HCT116 (cell line): Measurements from ENCODE around the gene TBATA. TPM values are rescaled to one million over a fixed set of nuclear protein-coding genes. Genes with fewer than 3 reads are reported as not detected.

ENCODE experiments used
- ATAC-seq: fragments of 200-7000 bp; cut with Tn5 transposase; 2 replicates; pipeline ENCODE4 v1.9.1; 2020; ENCODE audit warnings: mild to moderate bottlenecking, moderate library complexity
- BruUV-seq: library from RNA; stranded (reverse); fragments of 400-500 nt; replicated peaks from 2 replicates; lab custom pipeline; 2021; lab: Mats Ljungman, UMichigan
- CTCF ChIA-PET: fragments of 300-600 bp; sonication (Branson Sonifier 250); formaldehyde crosslinking; loops from one replicate; lab custom pipeline; 2021; ENCODE audit warnings: antibody characterized with exemption; lab: Charles Lee
- POLR2A ChIA-PET: fragments of 300-600, 350-600 bp; sonication (Branson Sonifier 250); formaldehyde crosslinking; loops from one replicate; lab custom pipeline; 2021; ENCODE audit warnings: antibody characterized with exemption; lab: Charles Lee
- RAD21 ChIA-PET, 2 experiments: fragments of 300-600 bp; sonication (Branson Sonifier 250); formaldehyde crosslinking; loops; one replicate each; lab custom pipeline; 2023; ENCODE audit warnings: low total read pairs in 2 of 2; ENCODE audit not compliant: uncharacterized antibody in 2 of 2, unreplicated experiment in 2 of 2, low non-redundant PET in 1 of 2; lab: Charles Lee
- DNase-seq: peaks from one replicate; pipeline ENCODE4 v3.0.0-alpha.2; 2010; ENCODE audit warnings: low read depth, low spot score
- H2AFZ ChIP-seq: fragments of 200-600 bp; shearing (Covaris generic), sonication (generic); 2 replicates; pipeline ENCODE4 v1.6.1; 2017; ENCODE audit warnings: low read depth, mixed run types, mixed read lengths, antibody characterized with exemption, low read length; ENCODE audit not compliant: poor library complexity, severe bottlenecking
- H3K27ac ChIP-seq: 2 replicates; pipeline ENCODE4 v1.5.1; 2012; ENCODE audit warnings: low read depth, low read length
- H3K27me3 ChIP-seq: fragments of 200-600 bp; sonication (generic); 2 replicates; pipeline ENCODE4 v1.6.1; 2016; ENCODE audit warnings: mixed run types, low read length, mixed read lengths; ENCODE audit not compliant: insufficient read depth
- H3K36me3 ChIP-seq, 2 experiments: fragments of 200-500 bp in 1 of 2; fragments of 200-600 bp in 1 of 2; sonication (Bioruptor generic) in 1 of 2; sonication (generic) in 1 of 2; 2 replicates each; pipeline versions ENCODE4 v1.5.1 to v1.6.1; 2014 to 2016; ENCODE audit warnings: low read length in 2 of 2, inconsistent platforms in 1 of 2, mixed read lengths in 1 of 2, mixed run types in 1 of 2; ENCODE audit not compliant: insufficient read depth in 2 of 2, control insufficient read depth in 1 of 2
- H3K4me1 ChIP-seq, 2 experiments: fragments of 200-600 bp in 1 of 2; sonication (generic) in 1 of 2; 2 replicates each; pipeline versions ENCODE4 v1.5.1 to v1.6.1; 2012 to 2017; ENCODE audit warnings: low read length in 2 of 2, inconsistent platforms in 1 of 2, mild to moderate bottlenecking in 1 of 2, mixed read lengths in 1 of 2, mixed run types in 1 of 2, moderate library complexity in 1 of 2; ENCODE audit not compliant: insufficient read depth in 2 of 2, control insufficient read depth in 1 of 2
- H3K4me2 ChIP-seq: fragments of 200-600 bp; sonication (generic); 2 replicates; pipeline ENCODE4 v1.6.1; 2017; ENCODE audit warnings: mixed run types, low read length, mixed read lengths
- H3K4me3 ChIP-seq, 2 experiments: fragments of 200-600 bp in 1 of 2; sonication (generic) in 1 of 2; replicated peaks in 1 of 2; 2 replicates each; pipeline ENCODE4 v1.5.1; 2011 to 2016; ENCODE audit warnings: low read length in 2 of 2, control low read depth in 1 of 2, low read depth in 1 of 2, mild to moderate bottlenecking in 1 of 2, mixed read lengths in 1 of 2, mixed run types in 1 of 2
- H3K79me2 ChIP-seq: fragments of 200-600 bp; sonication (generic); 2 replicates; pipeline ENCODE4 v1.6.1; 2017; ENCODE audit warnings: mild to moderate bottlenecking, mixed run types, low read length, moderate library complexity, mixed read lengths; ENCODE audit not compliant: insufficient read depth
- H3K9ac ChIP-seq: fragments of 200-600 bp; sonication (generic); 2 replicates; pipeline ENCODE4 v1.6.1; 2016; ENCODE audit warnings: low read length, mixed read lengths
- H3K9me2 ChIP-seq: fragments of 200-600 bp; sonication (generic), shearing (Covaris generic); 2 replicates; pipeline ENCODE4 v1.6.1; 2017; ENCODE audit warnings: mixed run types, mild to moderate bottlenecking, moderate library complexity; ENCODE audit not compliant: insufficient read depth
- H3K9me3 ChIP-seq, 2 experiments: fragments of 200-500 bp in 1 of 2; fragments of 200-600 bp in 1 of 2; sonication (Bioruptor generic) in 1 of 2; sonication (generic) in 1 of 2; 2 replicates each; pipeline ENCODE4 v1.6.1; 2014 to 2017; ENCODE audit warnings: low read length in 2 of 2, mixed read lengths in 2 of 2, inconsistent platforms in 1 of 2, low read depth in 1 of 2, mild to moderate bottlenecking in 1 of 2, mixed run types in 1 of 2, moderate library complexity in 1 of 2; ENCODE audit not compliant: control insufficient read depth in 1 of 2, insufficient read depth in 1 of 2
- H4K20me1 ChIP-seq: fragments of 200-600 bp; sonication (generic), shearing (Covaris generic); 2 replicates; pipeline ENCODE4 v1.6.1; 2017; ENCODE audit warnings: mixed run types, mild to moderate bottlenecking, moderate library complexity; ENCODE audit not compliant: insufficient read depth
- CBX3 ChIP-seq: IDR thresholded peaks from 2 replicates; pipeline ENCODE4 v1.6.1; 2012; ENCODE audit warnings: low read depth
- CEBPB ChIP-seq: IDR thresholded peaks from 2 replicates; pipeline ENCODE4 v1.6.1; 2012; ENCODE audit warnings: low read depth
- CTCF ChIP-seq, 3 experiments: fragments of 200-600 bp in 1 of 3; sonication (generic) in 1 of 3; IDR thresholded peaks in 2 of 3; conservative IDR thresholded peaks in 1 of 3; 2 replicates each; pipeline ENCODE4 v1.5.1; 2012 to 2017; ENCODE audit warnings: low read depth in 2 of 3, low read length in 2 of 3, antibody characterized with exemption in 1 of 3, borderline replicate concordance in 1 of 3, control low read depth in 1 of 3, mild to moderate bottlenecking in 1 of 3, mixed read lengths in 1 of 3, mixed run types in 1 of 3, moderate library complexity in 1 of 3; ENCODE audit not compliant: insufficient read depth in 1 of 3
- EGR1 ChIP-seq: IDR thresholded peaks from 2 replicates; pipeline ENCODE4 v1.6.1; 2012; ENCODE audit warnings: low read depth
- ELF1 ChIP-seq: IDR thresholded peaks from 2 replicates; pipeline ENCODE4 v1.6.1; 2012; ENCODE audit warnings: low read depth, borderline replicate concordance
- EZH2phosphoT487 ChIP-seq: fragments of 200-600 bp; IDR thresholded peaks from 2 replicates; pipeline ENCODE4 v1.6.1; 2018; ENCODE audit warnings: antibody characterized with exemption, borderline replicate concordance
- JUND ChIP-seq: IDR thresholded peaks from 2 replicates; pipeline ENCODE4 v1.6.1; 2012
- POLR2A ChIP-seq: IDR thresholded peaks from 2 replicates; pipeline ENCODE4 v1.7.0; 2011; ENCODE audit warnings: borderline replicate concordance; ENCODE audit not compliant: insufficient read depth, insufficient read length; ENCODE audit errors: extremely low read depth
- POLR2AphosphoS5 ChIP-seq: IDR thresholded peaks from 2 replicates; pipeline ENCODE4 v1.6.1; 2011; ENCODE audit warnings: mild to moderate bottlenecking, low read depth, low read length, moderate library complexity
- RAD21 ChIP-seq: IDR thresholded peaks from 2 replicates; pipeline ENCODE4 v1.6.1; 2012; ENCODE audit warnings: low read depth, mild to moderate bottlenecking
- REST ChIP-seq: IDR thresholded peaks from 2 replicates; pipeline ENCODE4 v1.6.1; 2012; ENCODE audit warnings: low read depth
- SIN3A ChIP-seq: IDR thresholded peaks from 2 replicates; pipeline ENCODE4 v1.6.1; 2012; ENCODE audit warnings: low read depth
- SP1 ChIP-seq: IDR thresholded peaks from 2 replicates; pipeline ENCODE4 v1.6.1; 2012; ENCODE audit warnings: low read depth
- SRF ChIP-seq: IDR thresholded peaks from 2 replicates; pipeline ENCODE4 v1.6.1; 2012; ENCODE audit warnings: low read depth
- TCF7L2 ChIP-seq: IDR thresholded peaks from 2 replicates; pipeline ENCODE4 v1.7.0; 2011; ENCODE audit warnings: borderline replicate concordance, inconsistent platforms; ENCODE audit not compliant: insufficient read depth, insufficient read length; ENCODE audit errors: extremely low read depth
- YY1 ChIP-seq: IDR thresholded peaks from 2 replicates; pipeline ENCODE4 v1.6.1; 2011; ENCODE audit warnings: low read length, low read depth, moderate library complexity, mild to moderate bottlenecking; ENCODE audit not compliant: insufficient replicate concordance; ENCODE audit errors: extremely low read depth
- ZBTB33 ChIP-seq: IDR thresholded peaks from 2 replicates; pipeline ENCODE4 v1.6.1; 2011; ENCODE audit warnings: mild to moderate bottlenecking, low read length, moderate library complexity; ENCODE audit not compliant: insufficient replicate concordance; ENCODE audit errors: extremely low read depth
- ZFX ChIP-seq: fragments of 450-650 bp; IDR thresholded peaks from 2 replicates; pipeline ENCODE4 v1.6.1; 2017
- intact Hi-C: fragments of 100-400 bp; cut with micrococcal nuclease; formaldehyde crosslinking; loops from 2 replicates; pipeline ENCODE4 v1.10.0; 2022
- total RNA-seq: library from RNA; stranded (reverse); gene quantifications from one replicate; pipeline ENCODE4 v1.2.1, GENCODE V29; 2021; ENCODE audit not compliant: unreplicated experiment
- TF ChIP-seq, protein P1 (sequence below): IDR thresholded peaks from 2 replicates; pipeline ENCODE4 v1.6.1; 2012
- TF ChIP-seq, protein P2 (sequence below): IDR thresholded peaks from 2 replicates; pipeline ENCODE4 v1.6.1; 2012

The TBATA gene
- total RNA-seq, 1 experiment from 2014 or later: not detected

GRCh38 chr10:70757856-70758255 lies 27.3 kb downstream of the TBATA start:
- no peak overlapping the region for H3K27ac ChIP-seq
- no peak for TF ChIP-seq SIN3A
- TF ChIP-seq CEBPB: no peak
- TF ChIP-seq RAD21: no peak
- no peak for TF ChIP-seq ZFX
- no peak for TF ChIP-seq ELF1
- TF ChIP-seq POLR2AphosphoS5: no peak
- TF ChIP-seq, protein P1, sequence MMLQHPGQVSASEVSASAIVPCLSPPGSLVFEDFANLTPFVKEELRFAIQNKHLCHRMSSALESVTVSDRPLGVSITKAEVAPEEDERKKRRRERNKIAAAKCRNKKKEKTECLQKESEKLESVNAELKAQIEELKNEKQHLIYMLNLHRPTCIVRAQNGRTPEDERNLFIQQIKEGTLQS: no peak
- no peak for TF ChIP-seq YY1
- TF ChIP-seq SP1: no peak
- no peak for TF ChIP-seq TCF7L2
- TF ChIP-seq SRF: no peak
- TF ChIP-seq, protein P2, sequence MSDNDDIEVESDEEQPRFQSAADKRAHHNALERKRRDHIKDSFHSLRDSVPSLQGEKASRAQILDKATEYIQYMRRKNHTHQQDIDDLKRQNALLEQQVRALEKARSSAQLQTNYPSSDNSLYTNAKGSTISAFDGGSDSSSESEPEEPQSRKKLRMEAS: no peak
- no peak for TF ChIP-seq REST
- TF ChIP-seq CBX3: no peak
- no peak for TF ChIP-seq EGR1
- no peak for TF ChIP-seq ZBTB33
- TF ChIP-seq POLR2A: no peak
- TF ChIP-seq EZH2phosphoT487: no peak
- TF ChIP-seq CTCF (IDR thresholded peaks at IDR 0.05 in 2 of 3, conservative IDR thresholded peaks at IDR 0.05 in 1 of 3; ENCODE audit: borderline replicate concordance in 1 of 3, insufficient read depth in 1 of 3, low read depth in 2 of 3, low read length in 2 of 3): no peak
- TF ChIP-seq JUND: no peak
- RAD21 ChIA-PET: interaction anchor here in 1 of 2 experiments (1.0 kb wide), 1 partner anchor 208 kb away, joined by 3 read pairs; no protein-coding TSS in a partner anchor
- intact Hi-C loops: loop anchor here (2.0 to 5.0 kb wide), 2 partner anchors 207 to 296 kb away; no protein-coding TSS in a partner anchor
- no peak overlapping the region for H2AFZ ChIP-seq
- H3K27me3 ChIP-seq: no peaks in the 10 kb centered on the region
- no peaks in the 10 kb centered on the region for H4K20me1 ChIP-seq
- H3K4me1 ChIP-seq: peaks cover 23 to 61% of the 10 kb centered on the region in 2 experiments
- no peak overlapping the region for H3K9ac ChIP-seq
- CTCF ChIA-PET: interaction anchor here (1.4 kb wide), 2 partner anchors 199 to 297 kb away, joined by 4 to 7 read pairs; no protein-coding TSS in a partner anchor
- POLR2A ChIA-PET: no interaction called here
- H3K9me3 ChIP-seq: no peaks in the 10 kb centered on the region
- DNase-seq (no peak), ATAC-seq (no peak)
- no peak overlapping the region for H3K4me3 ChIP-seq
- BruUV-seq: no TSS peak
- no peak overlapping the region for H3K4me2 ChIP-seq
- H3K36me3 ChIP-seq: no peaks in the 10 kb centered on the region
- H3K9me2 ChIP-seq: no peaks in the 10 kb centered on the region
- H3K79me2 ChIP-seq: no peaks in the 10 kb centered on the region
